ENCODE data around the gene SH3TC2.

- TF ChIP-seq CTCF (conservative IDR thresholded peaks at IDR 0.05) (no peak), ZFX (IDR thresholded peaks at IDR 0.05) (no peak)
These were observed 17.4 kb upstream of the SH3TC2 start for GRCh38 chr5:149080294-149080693.

Measured in C4-2B (cell line).